Osteoblast (primary cell): ENCODE measurements around the gene VSIG10L2. TPM values are rescaled to one million over a fixed set of nuclear protein-coding genes. Genes with fewer than 3 reads are reported as not detected.
A peak's percentile ranks its signal among the peaks of the same experiment; 100 is the strongest.

Experiments
- DNase-seq: peaks from one replicate; pipeline ENCODE4 v3.0.0; 2011; ENCODE audit warnings: low spot score, mixed read lengths; ENCODE audit not compliant: insufficient read length; ENCODE audit errors: missing footprints
- H2AFZ ChIP-seq: 2 replicates; pipeline ENCODE4 v1.6.0; 2011; ENCODE audit warnings: mild to moderate bottlenecking, low read length
- H3K27ac ChIP-seq: 2 replicates; pipeline ENCODE4 v1.5.1; 2011; ENCODE audit warnings: mild to moderate bottlenecking, low read depth, low read length, moderate library complexity
- H3K27me3 ChIP-seq: 2 replicates; pipeline ENCODE4 v1.6.0; 2012; ENCODE audit warnings: mild to moderate bottlenecking, control low read depth, inconsistent platforms, low read length, moderate library complexity; ENCODE audit not compliant: insufficient read depth
- H3K36me3 ChIP-seq: 2 replicates; pipeline ENCODE4 v1.5.1; 2011; ENCODE audit warnings: mild to moderate bottlenecking, low read length, control low read depth, moderate library complexity; ENCODE audit not compliant: insufficient read depth
- H3K4me1 ChIP-seq: 2 replicates; pipeline ENCODE4 v1.5.1; 2011; ENCODE audit warnings: mild to moderate bottlenecking, low read length, control low read depth, moderate library complexity; ENCODE audit not compliant: insufficient read depth
- H3K4me2 ChIP-seq: 2 replicates; pipeline ENCODE4 v1.6.0; 2011; ENCODE audit warnings: mild to moderate bottlenecking, low read length; ENCODE audit not compliant: insufficient read depth
- H3K4me3 ChIP-seq: fragments of 200-600 bp; sonication (generic); 3 replicates; pipeline ENCODE4 v1.5.1; 2012; ENCODE audit warnings: mild to moderate bottlenecking, low read length, inconsistent platforms; ENCODE audit not compliant: insufficient read depth
- H3K79me2 ChIP-seq: 2 replicates; pipeline ENCODE4 v1.6.0; 2012; ENCODE audit warnings: mild to moderate bottlenecking, low read length, control low read depth, inconsistent platforms; ENCODE audit not compliant: insufficient read depth
- H3K9me3 ChIP-seq: 2 replicates; pipeline ENCODE4 v1.5.1; 2011; ENCODE audit warnings: low read depth, low read length, control low read depth
- H4K20me1 ChIP-seq: 2 replicates; pipeline ENCODE4 v1.6.0; 2012; ENCODE audit warnings: mild to moderate bottlenecking, low read length, control low read depth; ENCODE audit not compliant: insufficient read depth
- total RNA-seq: library from RNA; depleted of rRNA; stranded (reverse); fragments of >200 nt; gene quantifications from 2 replicates; pipeline ENCODE4 v1.2.3, GENCODE V29; 2012
- TF ChIP-seq, protein P1 (sequence below): IDR thresholded peaks from 2 replicates; pipeline ENCODE4 v1.5.1; 2011; ENCODE audit warnings: mild to moderate bottlenecking, low read depth, low read length, moderate library complexity; ENCODE audit errors: extremely low read depth

The VSIG10L2 gene
- total RNA-seq, 1 donor = not detected

- Histone ChIP-seq H3K9me3 (no peaks in the 10 kb centered on the region), H3K36me3 (no peaks in the 10 kb centered on the region), H3K4me2 (no peak overlapping the region), H3K4me1 (peaks cover 5% of the 10 kb centered on the region), H2AFZ (no peak overlapping the region), H3K4me3 (no peak overlapping the region), H3K79me2 (no peaks in the 10 kb centered on the region), H4K20me1 (no peaks in the 10 kb centered on the region), H3K27me3 (no peaks in the 10 kb centered on the region), H3K27ac (no peak overlapping the region)
- peak; percentile 83 for DNase-seq
- TF ChIP-seq, protein P1, sequence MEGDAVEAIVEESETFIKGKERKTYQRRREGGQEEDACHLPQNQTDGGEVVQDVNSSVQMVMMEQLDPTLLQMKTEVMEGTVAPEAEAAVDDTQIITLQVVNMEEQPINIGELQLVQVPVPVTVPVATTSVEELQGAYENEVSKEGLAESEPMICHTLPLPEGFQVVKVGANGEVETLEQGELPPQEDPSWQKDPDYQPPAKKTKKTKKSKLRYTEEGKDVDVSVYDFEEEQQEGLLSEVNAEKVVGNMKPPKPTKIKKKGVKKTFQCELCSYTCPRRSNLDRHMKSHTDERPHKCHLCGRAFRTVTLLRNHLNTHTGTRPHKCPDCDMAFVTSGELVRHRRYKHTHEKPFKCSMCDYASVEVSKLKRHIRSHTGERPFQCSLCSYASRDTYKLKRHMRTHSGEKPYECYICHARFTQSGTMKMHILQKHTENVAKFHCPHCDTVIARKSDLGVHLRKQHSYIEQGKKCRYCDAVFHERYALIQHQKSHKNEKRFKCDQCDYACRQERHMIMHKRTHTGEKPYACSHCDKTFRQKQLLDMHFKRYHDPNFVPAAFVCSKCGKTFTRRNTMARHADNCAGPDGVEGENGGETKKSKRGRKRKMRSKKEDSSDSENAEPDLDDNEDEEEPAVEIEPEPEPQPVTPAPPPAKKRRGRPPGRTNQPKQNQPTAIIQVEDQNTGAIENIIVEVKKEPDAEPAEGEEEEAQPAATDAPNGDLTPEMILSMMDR = no peak
These were observed 9.2 kb downstream of the VSIG10L2 start for GRCh38 chr11:125954945-125955640.

GRCh38 chr11:125955856-125956255, 10.0 kb downstream of the VSIG10L2 start:
- Histone ChIP-seq H3K4me3 (no peak overlapping the region), H3K4me1 (peaks cover 5% of the 10 kb centered on the region), H3K9me3 (no peaks in the 10 kb centered on the region), H2AFZ (no peak overlapping the region), H4K20me1 (no peaks in the 10 kb centered on the region), H3K27me3 (no peaks in the 10 kb centered on the region), H3K36me3 (no peaks in the 10 kb centered on the region), H3K4me2 (no peak overlapping the region), H3K27ac (no peak overlapping the region), H3K79me2 (no peaks in the 10 kb centered on the region)
- TF ChIP-seq, protein P1 = no peak
- DNase-seq = peak; percentile 44

DNA sequence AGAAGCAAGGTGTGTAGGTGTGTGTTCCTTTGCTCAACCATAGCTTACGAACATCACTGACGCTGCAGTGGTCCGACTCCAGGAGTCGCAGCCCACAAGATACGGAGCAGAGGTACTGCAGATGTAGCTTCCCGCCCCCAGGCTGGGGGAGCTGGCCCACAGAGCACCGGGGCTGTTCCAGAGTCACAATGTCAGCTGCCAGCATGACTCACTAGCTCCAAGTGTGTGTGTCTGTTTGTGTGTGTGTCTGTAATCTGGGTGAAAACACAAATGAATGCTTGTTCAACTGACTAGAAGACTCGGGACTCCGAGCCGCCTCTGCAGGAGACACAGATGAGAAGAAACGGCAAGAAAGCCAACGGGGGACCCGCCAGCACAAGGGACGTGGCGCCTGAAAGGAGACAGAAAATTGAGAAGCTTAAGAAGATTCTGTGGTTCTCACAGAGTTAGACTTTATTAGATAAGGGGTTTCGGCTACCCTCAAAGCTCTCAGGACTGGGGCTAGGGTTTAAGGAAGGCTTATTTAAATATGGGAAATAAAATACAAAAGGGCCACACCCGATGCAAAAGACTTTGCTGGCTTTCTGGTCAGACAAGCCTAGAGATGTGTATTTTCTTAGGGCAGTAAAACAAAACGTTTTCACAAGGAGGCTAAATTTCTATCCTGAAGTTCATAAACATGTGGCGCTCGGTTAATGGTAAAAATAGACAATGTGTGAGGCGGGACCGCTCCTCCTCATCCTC, 10.7 kb downstream of the VSIG10L2 start:
- Histone ChIP-seq H3K4me3 (no peak overlapping the region), H3K27me3 (no peaks in the 10 kb centered on the region), H3K9me3 (no peaks in the 10 kb centered on the region), H3K27ac (no peak overlapping the region), H4K20me1 (no peaks in the 10 kb centered on the region), H3K4me1 (peaks cover 2% of the 10 kb centered on the region), H3K79me2 (no peaks in the 10 kb centered on the region), H3K36me3 (no peaks in the 10 kb centered on the region), H2AFZ (peak overlapping the region; percentile 35), H3K4me2 (no peak overlapping the region)
- peak; percentile 69 for DNase-seq
- TF ChIP-seq, protein P1 = no peak

- H4K20me1 ChIP-seq = no peaks in the 10 kb centered on the region
- H3K27me3 ChIP-seq = no peaks in the 10 kb centered on the region
- no peaks in the 10 kb centered on the region for H3K36me3 ChIP-seq
- no peak overlapping the region for H3K4me2 ChIP-seq
- H3K27ac ChIP-seq = no peak overlapping the region
- no peaks in the 10 kb centered on the region for H3K4me1 ChIP-seq
- TF ChIP-seq, protein P1 = no peak
- H3K9me3 ChIP-seq = no peaks in the 10 kb centered on the region
- H2AFZ ChIP-seq = no peak overlapping the region
- DNase-seq = peak; percentile 23
- no peak overlapping the region for H3K4me3 ChIP-seq
- H3K79me2 ChIP-seq = no peaks in the 10 kb centered on the region
These were observed 11.9 kb downstream of the VSIG10L2 start for GRCh38 chr11:125957618-125958332.
